WERI-Rb-1 (cell line): ENCODE measurements around the gene PABPC3.

ENCODE experiments used
- DNase-seq: peaks from one replicate; pipeline ENCODE4 v3.0.0-alpha.2; 2020
- H3K27ac ChIP-seq: fragments of 250-450 bp; sonication (Bioruptor Pico); 2 replicates; pipeline ENCODE4 v1.5.1; 2020; ENCODE audit warnings: mild to moderate bottlenecking, moderate library complexity
- H3K27me3 ChIP-seq: fragments of 250-450 bp; sonication (Bioruptor Pico); 2 replicates; pipeline ENCODE4 v1.5.1; 2021; ENCODE audit warnings: mild to moderate bottlenecking, low read depth, moderate library complexity; ENCODE audit not compliant: insufficient read depth, severe bottlenecking
- H3K36me3 ChIP-seq: fragments of 250-450 bp; sonication (Bioruptor Pico); 2 replicates; pipeline ENCODE4 v1.5.1; 2020; ENCODE audit warnings: mild to moderate bottlenecking, moderate library complexity
- H3K4me3 ChIP-seq: 2 replicates; pipeline ENCODE4 v1.5.1; 2011; ENCODE audit warnings: low read depth, mild to moderate bottlenecking, control low read depth, low read length
- H3K9me3 ChIP-seq: fragments of 250-450 bp; sonication (Bioruptor Pico); 2 replicates; pipeline ENCODE4 v1.5.1; 2021; ENCODE audit warnings: mild to moderate bottlenecking, moderate library complexity; ENCODE audit not compliant: severe bottlenecking
- TF ChIP-seq, protein P1 (sequence below): IDR thresholded peaks from 2 replicates; pipeline ENCODE4 v1.5.1; 2011; ENCODE audit warnings: low read depth, mild to moderate bottlenecking, control low read depth, inconsistent platforms, low read length

The PABPC3 gene

DNA sequence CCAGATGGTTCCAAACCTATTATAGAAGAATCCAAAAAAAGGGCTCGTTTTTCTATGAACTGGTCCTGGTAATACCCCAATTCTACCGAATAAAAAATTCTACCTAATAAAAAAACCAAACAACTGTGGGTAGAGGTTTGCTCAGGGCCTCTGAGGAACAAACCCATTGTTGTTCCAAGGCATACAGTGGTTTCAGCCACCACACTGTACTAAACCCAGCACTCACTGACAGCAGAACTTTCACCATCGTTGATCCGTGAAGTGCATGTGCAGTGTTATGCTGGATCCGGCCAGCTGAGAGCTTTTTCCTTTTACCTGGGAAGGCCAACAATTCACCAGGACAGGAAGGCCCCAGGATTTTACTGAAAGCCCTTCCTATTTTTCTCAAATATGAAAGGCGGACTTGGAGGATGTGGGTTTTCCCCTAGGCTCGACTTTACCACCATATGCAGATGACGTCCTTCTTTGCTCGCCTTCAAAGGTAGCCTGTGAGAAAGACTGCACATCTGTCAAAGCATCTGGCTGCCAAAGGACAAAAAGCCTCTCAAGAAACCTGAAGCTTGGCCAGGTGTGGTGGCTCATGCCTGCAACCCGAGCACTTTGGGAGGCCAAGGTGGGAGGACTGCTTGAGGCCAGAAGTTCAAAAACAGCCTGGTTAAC lies 7.2 kb upstream of the PABPC3 start:
- TF ChIP-seq, protein P1, sequence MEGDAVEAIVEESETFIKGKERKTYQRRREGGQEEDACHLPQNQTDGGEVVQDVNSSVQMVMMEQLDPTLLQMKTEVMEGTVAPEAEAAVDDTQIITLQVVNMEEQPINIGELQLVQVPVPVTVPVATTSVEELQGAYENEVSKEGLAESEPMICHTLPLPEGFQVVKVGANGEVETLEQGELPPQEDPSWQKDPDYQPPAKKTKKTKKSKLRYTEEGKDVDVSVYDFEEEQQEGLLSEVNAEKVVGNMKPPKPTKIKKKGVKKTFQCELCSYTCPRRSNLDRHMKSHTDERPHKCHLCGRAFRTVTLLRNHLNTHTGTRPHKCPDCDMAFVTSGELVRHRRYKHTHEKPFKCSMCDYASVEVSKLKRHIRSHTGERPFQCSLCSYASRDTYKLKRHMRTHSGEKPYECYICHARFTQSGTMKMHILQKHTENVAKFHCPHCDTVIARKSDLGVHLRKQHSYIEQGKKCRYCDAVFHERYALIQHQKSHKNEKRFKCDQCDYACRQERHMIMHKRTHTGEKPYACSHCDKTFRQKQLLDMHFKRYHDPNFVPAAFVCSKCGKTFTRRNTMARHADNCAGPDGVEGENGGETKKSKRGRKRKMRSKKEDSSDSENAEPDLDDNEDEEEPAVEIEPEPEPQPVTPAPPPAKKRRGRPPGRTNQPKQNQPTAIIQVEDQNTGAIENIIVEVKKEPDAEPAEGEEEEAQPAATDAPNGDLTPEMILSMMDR: no peak
- Histone ChIP-seq H3K9me3 (no peaks in the 10 kb centered on the region), H3K4me3 (no peak overlapping the region), H3K27me3 (no peaks in the 10 kb centered on the region), H3K27ac (no peak overlapping the region), H3K36me3 (no peaks in the 10 kb centered on the region)
- DNase-seq: no peak

DNA sequence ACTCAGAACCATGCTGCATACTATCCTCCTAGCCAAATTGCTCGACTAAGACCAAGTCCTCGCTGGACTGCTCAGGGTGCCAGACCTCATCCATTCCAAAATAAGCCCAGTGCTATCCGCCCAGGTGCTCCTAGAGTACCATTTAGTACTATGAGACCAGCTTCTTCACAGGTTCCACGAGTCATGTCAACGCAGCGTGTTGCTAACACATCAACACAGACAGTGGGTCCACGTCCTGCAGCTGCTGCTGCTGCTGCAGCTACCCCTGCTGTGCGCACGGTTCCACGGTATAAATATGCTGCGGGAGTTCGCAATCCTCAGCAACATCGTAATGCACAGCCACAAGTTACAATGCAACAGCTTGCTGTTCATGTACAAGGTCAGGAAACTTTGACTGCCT lies 1.5 kb downstream of the PABPC3 start:
- no peak overlapping the region for H3K27ac ChIP-seq
- no peak for DNase-seq
- no peaks in the 10 kb centered on the region for H3K36me3 ChIP-seq
- TF ChIP-seq, protein P1: no peak
- H3K27me3 ChIP-seq: no peaks in the 10 kb centered on the region
- H3K4me3 ChIP-seq: no peak overlapping the region
- H3K9me3 ChIP-seq: peaks cover 3% of the 10 kb centered on the region

DNA sequence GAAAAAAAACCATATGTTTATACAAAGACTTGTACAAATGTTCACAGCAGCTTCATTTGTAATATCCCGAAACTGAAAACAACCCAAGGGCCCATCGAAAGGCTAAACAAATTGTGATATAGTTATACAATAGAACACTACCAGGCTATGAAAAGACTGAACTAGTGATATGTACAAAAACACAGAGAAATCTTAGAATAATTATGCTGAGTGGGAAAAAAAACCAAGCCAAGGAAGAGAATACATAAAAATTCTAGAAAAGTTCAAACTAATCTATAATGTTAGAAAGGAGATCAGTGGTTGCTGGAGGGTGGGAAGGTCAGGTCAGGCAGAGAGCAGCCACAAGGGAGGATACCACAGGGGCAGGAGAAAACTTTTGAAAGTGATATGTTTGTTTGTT lies 7.8 kb downstream of the PABPC3 start:
- H3K36me3 ChIP-seq: no peaks in the 10 kb centered on the region
- no peak overlapping the region for H3K27ac ChIP-seq
- DNase-seq: no peak
- TF ChIP-seq, protein P1: no peak
- H3K4me3 ChIP-seq: no peak overlapping the region
- no peaks in the 10 kb centered on the region for H3K9me3 ChIP-seq
- no peaks in the 10 kb centered on the region for H3K27me3 ChIP-seq

DNA sequence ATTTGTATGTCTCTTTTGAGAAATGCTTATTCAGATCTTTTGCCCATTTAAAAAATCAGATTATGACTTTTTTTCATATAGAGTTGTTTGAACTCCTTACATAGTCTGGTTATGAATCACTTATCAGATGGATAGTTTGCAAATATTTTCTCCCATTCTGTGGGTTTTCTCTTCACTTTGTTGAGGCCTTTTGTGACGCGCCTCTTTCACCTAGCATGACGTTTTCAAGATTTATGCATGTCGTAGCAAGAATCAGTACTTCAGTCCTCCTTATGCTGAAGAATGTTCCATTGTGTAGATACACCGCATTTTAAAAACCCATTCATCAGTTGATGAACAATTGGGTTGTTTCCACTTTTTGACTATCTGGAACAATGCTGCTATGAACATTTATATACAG lies 13.4 kb downstream of the PABPC3 start:
- no peak for DNase-seq
- H3K27me3 ChIP-seq: no peaks in the 10 kb centered on the region

DNA sequence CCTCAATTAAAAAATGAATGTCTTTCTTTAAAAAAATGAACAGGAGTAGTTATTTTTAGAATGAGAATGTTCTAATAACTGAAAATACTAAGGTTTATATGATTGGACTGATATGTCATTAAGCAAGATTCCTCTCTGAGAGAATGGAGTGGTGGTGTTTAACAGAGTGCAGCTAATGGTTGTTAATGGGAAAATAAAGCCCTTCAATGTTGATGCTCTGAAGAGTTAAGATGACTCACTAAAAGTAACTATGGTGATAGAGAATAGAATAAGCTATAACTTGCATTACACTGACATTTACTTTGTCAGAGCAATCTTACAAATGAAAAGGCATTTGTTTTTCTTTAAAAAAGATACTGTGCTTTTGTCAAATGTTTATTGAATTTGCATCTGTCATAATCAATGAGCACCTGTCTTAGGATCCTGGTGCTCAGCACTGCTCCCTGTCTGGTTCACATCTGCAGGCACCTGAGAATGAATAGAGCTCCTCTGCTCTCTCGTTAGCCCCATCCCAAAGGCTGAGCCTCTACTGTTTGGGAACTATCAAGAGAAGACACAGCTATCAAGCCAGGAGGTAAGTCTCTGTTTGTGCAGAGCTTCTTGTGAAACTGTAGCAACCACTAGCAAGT lies 15.1 kb downstream of the PABPC3 start:
- no peak for DNase-seq

More for the DNA sequence above, 13.4 kb downstream of the PABPC3 start:
- H3K36me3 ChIP-seq: no peaks in the 10 kb centered on the region
- no peak overlapping the region for H3K4me3 ChIP-seq
- H3K27ac ChIP-seq: no peak overlapping the region
- no peaks in the 10 kb centered on the region for H3K9me3 ChIP-seq
- TF ChIP-seq, protein P1: no peak

More for the DNA sequence above, 15.1 kb downstream of the PABPC3 start:
- no peak overlapping the region for H3K4me3 ChIP-seq
- H3K27me3 ChIP-seq: no peaks in the 10 kb centered on the region
- no peak overlapping the region for H3K27ac ChIP-seq
- TF ChIP-seq, protein P1: no peak
- H3K9me3 ChIP-seq: no peaks in the 10 kb centered on the region
- H3K36me3 ChIP-seq: no peaks in the 10 kb centered on the region
